ENCODE data around the gene SPRED2.

The SPRED2 gene

GRCh38 chr2:65432227-65433190 lies at the start of gene SPRED2:
TSS of gene SPRED2 (minus strand) at chr2:65432599. CDS start at chr2:65431987, 612 bp downstream.
- peak; percentile 59 for DNase-seq (ENCODE audit: low read depth)

GRCh38 chr2:65481961-65482360 lies 49.6 kb upstream of the SPRED2 start:
- no peak for DNase-seq (ENCODE audit: low read depth)

GRCh38 chr2:65479524-65479923 lies 47.1 kb upstream of the SPRED2 start:
- DNase-seq (ENCODE audit: low read depth): no peak

GRCh38 chr2:65478498-65479135 lies 46.2 kb upstream of the SPRED2 start:
- no peak for DNase-seq (ENCODE audit: low read depth)

GRCh38 chr2:65477590-65477989 lies 45.2 kb upstream of the SPRED2 start:
- no peak for DNase-seq (ENCODE audit: low read depth)

GRCh38 chr2:65476778-65477177 lies 44.4 kb upstream of the SPRED2 start:
- no peak for DNase-seq (ENCODE audit: low read depth)

- no peak for DNase-seq (ENCODE audit: low read depth)
Measured at GRCh38 chr2:65475000-65475399, 42.6 kb upstream of the SPRED2 start.

GRCh38 chr2:65473045-65473444 lies 40.6 kb upstream of the SPRED2 start:
- no peak for DNase-seq (ENCODE audit: low read depth)

- no peak for DNase-seq (ENCODE audit: low read depth)
Measured at GRCh38 chr2:65471409-65471808, 39.0 kb upstream of the SPRED2 start.

- DNase-seq (ENCODE audit: low read depth): no peak
Measured at GRCh38 chr2:65466551-65466950, 34.2 kb upstream of the SPRED2 start.

GRCh38 chr2:65465857-65466256 lies 33.5 kb upstream of the SPRED2 start:
- no peak for DNase-seq (ENCODE audit: low read depth)

- no peak for DNase-seq (ENCODE audit: low read depth)
Measured at GRCh38 chr2:65465124-65465523, 32.7 kb upstream of the SPRED2 start.

- DNase-seq (ENCODE audit: low read depth): no peak
Measured at GRCh38 chr2:65464604-65465003, 32.2 kb upstream of the SPRED2 start.

- no peak for DNase-seq (ENCODE audit: low read depth)
Measured at GRCh38 chr2:65458999-65459398, 26.6 kb upstream of the SPRED2 start.

GRCh38 chr2:65456886-65457285 lies 24.5 kb upstream of the SPRED2 start:
- DNase-seq (ENCODE audit: low read depth): no peak

GRCh38 chr2:65456064-65456463 lies 23.7 kb upstream of the SPRED2 start:
- DNase-seq (ENCODE audit: low read depth): no peak

- no peak for DNase-seq (ENCODE audit: low read depth)
Measured at GRCh38 chr2:65453916-65454315, 21.5 kb upstream of the SPRED2 start.

GRCh38 chr2:65452150-65452895 lies 19.9 kb upstream of the SPRED2 start:
- DNase-seq (ENCODE audit: low read depth): no peak

- DNase-seq (ENCODE audit: low read depth): no peak
Measured at GRCh38 chr2:65450810-65451209, 18.4 kb upstream of the SPRED2 start.

- no peak for DNase-seq (ENCODE audit: low read depth)
Measured at GRCh38 chr2:65450393-65450792, 18.0 kb upstream of the SPRED2 start.

- DNase-seq (ENCODE audit: low read depth): no peak
Measured at GRCh38 chr2:65443509-65444186, 11.2 kb upstream of the SPRED2 start.

- DNase-seq (ENCODE audit: low read depth): no peak
Measured at GRCh38 chr2:65442420-65443020, 10.1 kb upstream of the SPRED2 start.
